Subcutaneous abdominal adipose tissue (tissue), 5 donors: Measurements from ENCODE around the gene ADIPOR2.

Experiments used
- H3K27ac ChIP-seq: one replicate; pipeline ENCODE4 v1.7.0; 2013; ENCODE audit warnings: low read depth, mild to moderate bottlenecking, inconsistent platforms, low read length, moderate library complexity
- H3K27me3 ChIP-seq, 5 donors: one replicate each; pipeline ENCODE4 v1.7.0; 2013; ENCODE audit warnings: low read length in 5 of 5, inconsistent platforms in 1 of 5; ENCODE audit not compliant: control insufficient read depth in 5 of 5, insufficient read depth in 4 of 5
- H3K36me3 ChIP-seq, 5 donors: one replicate each; pipeline ENCODE4 v1.7.0; 2013; ENCODE audit warnings: low read length in 5 of 5; ENCODE audit not compliant: control insufficient read depth in 5 of 5, insufficient read depth in 5 of 5
- H3K4me1 ChIP-seq, 5 donors: one replicate each; pipeline ENCODE4 v1.7.0; 2013; ENCODE audit warnings: low read length in 5 of 5, mild to moderate bottlenecking in 3 of 5, moderate library complexity in 1 of 5; ENCODE audit not compliant: control insufficient read depth in 5 of 5, insufficient read depth in 5 of 5
- H3K4me3 ChIP-seq, 5 donors: one replicate each; pipeline ENCODE4 v1.7.0; 2013; ENCODE audit warnings: low read length in 5 of 5, low read depth in 1 of 5
- H3K9ac ChIP-seq, 5 donors: one replicate each; pipeline ENCODE4 v1.7.0; 2013; ENCODE audit warnings: low read length in 5 of 5, mild to moderate bottlenecking in 4 of 5, moderate library complexity in 3 of 5
- H3K9me3 ChIP-seq, 5 donors: one replicate each; pipeline ENCODE4 v1.7.0; 2013; ENCODE audit warnings: low read length in 5 of 5; ENCODE audit not compliant: control insufficient read depth in 5 of 5
- donor health status: healthy.
- donor health status: healthy.
- donor health status: healthy.
- donor health status: healthy.
- donor health status: healthy.

ADIPOR2 gene

GRCh38 chr12:1810201-1810930 is 119.5 kb downstream of the ADIPOR2 start:
- H3K9ac ChIP-seq = no peak overlapping the region
- H3K4me3 ChIP-seq = no peak overlapping the region
- H3K36me3 ChIP-seq = no peaks in the 10 kb centered on the region
- H3K27ac ChIP-seq = no peak overlapping the region
- H3K27me3 ChIP-seq = peaks cover 0 to 4% (median 0%) of the 10 kb centered on the region in 5 donors
- H3K9me3 ChIP-seq = no peaks in the 10 kb centered on the region
- peaks cover 0 to 65% (median 42%) of the 10 kb centered on the region in 5 donors for H3K4me1 ChIP-seq

GRCh38 chr12:1810931-1811280 is 120.0 kb downstream of the ADIPOR2 start:
- Histone ChIP-seq H3K4me1 (peaks cover 0 to 60% (median 42%) of the 10 kb centered on the region in 5 donors), H3K27ac (no peak overlapping the region), H3K4me3 (no peak overlapping the region)

GRCh38 chr12:1811281-1811947 is 120.5 kb downstream of the ADIPOR2 start:
- no peak overlapping the region for H3K4me3 ChIP-seq
- no peaks in the 10 kb centered on the region for H3K9me3 ChIP-seq
- H3K36me3 ChIP-seq = no peaks in the 10 kb centered on the region
- H3K4me1 ChIP-seq = peaks cover 0 to 55% (median 37%) of the 10 kb centered on the region in 5 donors
- peak overlapping the region in 1 of 5 donors; percentile 9 for H3K9ac ChIP-seq
- peaks cover 0 to 4% (median 0%) of the 10 kb centered on the region in 5 donors for H3K27me3 ChIP-seq
- peak overlapping the region; percentile 62 for H3K27ac ChIP-seq

More at GRCh38 chr12:1810931-1811280, 120.0 kb downstream of the ADIPOR2 start:
- peak overlapping the region in 1 of 5 donors; percentile 9 for H3K9ac ChIP-seq
- H3K9me3 ChIP-seq = no peaks in the 10 kb centered on the region
- H3K27me3 ChIP-seq = peaks cover 0 to 4% (median 0%) of the 10 kb centered on the region in 5 donors
- no peaks in the 10 kb centered on the region for H3K36me3 ChIP-seq

- no peak overlapping the region for H3K9ac ChIP-seq
- no peaks in the 10 kb centered on the region for H3K9me3 ChIP-seq
- no peaks in the 10 kb centered on the region for H3K36me3 ChIP-seq
- H3K4me3 ChIP-seq = no peak overlapping the region
- H3K4me1 ChIP-seq = peaks cover 0 to 52% (median 35%) of the 10 kb centered on the region in 5 donors
- peak overlapping the region; percentile 62 for H3K27ac ChIP-seq
- peaks cover 0 to 7% (median 0%) of the 10 kb centered on the region in 5 donors for H3K27me3 ChIP-seq
These were observed 121.0 kb downstream of the ADIPOR2 start for GRCh38 chr12:1811948-1812291.

- Histone ChIP-seq H3K27ac (peak overlapping the region; percentile 54), H3K9me3 (no peaks in the 10 kb centered on the region), H3K36me3 (no peaks in the 10 kb centered on the region), H3K4me1 (peaks cover 0 to 52% (median 35%) of the 10 kb centered on the region in 5 donors), H3K4me3 (no peak overlapping the region), H3K27me3 (peaks cover 0 to 7% (median 0%) of the 10 kb centered on the region in 5 donors), H3K9ac (no peak overlapping the region)
These were observed 121.9 kb downstream of the ADIPOR2 start for GRCh38 chr12:1812650-1813302.

GRCh38 chr12:1814266-1814665 is 123.4 kb downstream of the ADIPOR2 start:
- Histone ChIP-seq H3K4me3 (no peak overlapping the region), H3K4me1 (peaks cover 0 to 52% (median 35%) of the 10 kb centered on the region in 5 donors), H3K27ac (no peak overlapping the region), H3K9ac (no peak overlapping the region), H3K36me3 (no peaks in the 10 kb centered on the region), H3K27me3 (peaks cover 2 to 10% (median 4%) of the 10 kb centered on the region in 5 donors), H3K9me3 (no peaks in the 10 kb centered on the region)

GRCh38 chr12:1815108-1815507 is 124.2 kb downstream of the ADIPOR2 start:
- H3K4me3 ChIP-seq = no peak overlapping the region
- no peak overlapping the region for H3K27ac ChIP-seq
- H3K27me3 ChIP-seq = peaks cover 9 to 18% (median 12%) of the 10 kb centered on the region in 5 donors
- H3K9me3 ChIP-seq = no peaks in the 10 kb centered on the region
- no peak overlapping the region for H3K9ac ChIP-seq
- H3K4me1 ChIP-seq = peaks cover 0 to 43% (median 32%) of the 10 kb centered on the region in 5 donors
- no peaks in the 10 kb centered on the region for H3K36me3 ChIP-seq

GRCh38 chr12:1815814-1816729 is 125.2 kb downstream of the ADIPOR2 start:
- H3K9me3 ChIP-seq = no peaks in the 10 kb centered on the region
- no peaks in the 10 kb centered on the region for H3K36me3 ChIP-seq
- no peak overlapping the region for H3K4me3 ChIP-seq
- peaks cover 0 to 34% (median 26%) of the 10 kb centered on the region in 5 donors for H3K4me1 ChIP-seq
- H3K27ac ChIP-seq = no peak overlapping the region
- peaks cover 12 to 27% (median 22%) of the 10 kb centered on the region in 5 donors for H3K27me3 ChIP-seq
- no peak overlapping the region for H3K9ac ChIP-seq

- Histone ChIP-seq H3K27me3 (peaks cover 14 to 33% (median 30%) of the 10 kb centered on the region in 5 donors), H3K36me3 (no peaks in the 10 kb centered on the region), H3K4me3 (no peak overlapping the region), H3K9me3 (no peaks in the 10 kb centered on the region), H3K27ac (no peak overlapping the region), H3K9ac (no peak overlapping the region), H3K4me1 (peaks cover 0 to 27% (median 26%) of the 10 kb centered on the region in 5 donors)
These were observed 126.0 kb downstream of the ADIPOR2 start for GRCh38 chr12:1816730-1817348.
